Neural progenitor cell (in vitro differentiated cells): ENCODE data around the gene LRP1.

ENCODE experiments used
- CTCF ChIP-seq: fragments of 200-600 bp; sonication (generic); IDR thresholded peaks from 2 replicates; pipeline ENCODE4 v1.5.1; 2017; ENCODE audit warnings: antibody characterized with exemption, mild to moderate bottlenecking
- EZH2 ChIP-seq: fragments of 200-600 bp; sonication (generic); IDR thresholded peaks from 2 replicates; pipeline ENCODE4 v1.6.1; 2017; ENCODE audit warnings: antibody characterized with exemption, mild to moderate bottlenecking, moderate library complexity
- EZH2phosphoT487 ChIP-seq: fragments of 200-600 bp; sonication (generic); IDR thresholded peaks from 2 replicates; pipeline ENCODE4 v1.6.1; 2017; ENCODE audit warnings: antibody characterized with exemption

DNA sequence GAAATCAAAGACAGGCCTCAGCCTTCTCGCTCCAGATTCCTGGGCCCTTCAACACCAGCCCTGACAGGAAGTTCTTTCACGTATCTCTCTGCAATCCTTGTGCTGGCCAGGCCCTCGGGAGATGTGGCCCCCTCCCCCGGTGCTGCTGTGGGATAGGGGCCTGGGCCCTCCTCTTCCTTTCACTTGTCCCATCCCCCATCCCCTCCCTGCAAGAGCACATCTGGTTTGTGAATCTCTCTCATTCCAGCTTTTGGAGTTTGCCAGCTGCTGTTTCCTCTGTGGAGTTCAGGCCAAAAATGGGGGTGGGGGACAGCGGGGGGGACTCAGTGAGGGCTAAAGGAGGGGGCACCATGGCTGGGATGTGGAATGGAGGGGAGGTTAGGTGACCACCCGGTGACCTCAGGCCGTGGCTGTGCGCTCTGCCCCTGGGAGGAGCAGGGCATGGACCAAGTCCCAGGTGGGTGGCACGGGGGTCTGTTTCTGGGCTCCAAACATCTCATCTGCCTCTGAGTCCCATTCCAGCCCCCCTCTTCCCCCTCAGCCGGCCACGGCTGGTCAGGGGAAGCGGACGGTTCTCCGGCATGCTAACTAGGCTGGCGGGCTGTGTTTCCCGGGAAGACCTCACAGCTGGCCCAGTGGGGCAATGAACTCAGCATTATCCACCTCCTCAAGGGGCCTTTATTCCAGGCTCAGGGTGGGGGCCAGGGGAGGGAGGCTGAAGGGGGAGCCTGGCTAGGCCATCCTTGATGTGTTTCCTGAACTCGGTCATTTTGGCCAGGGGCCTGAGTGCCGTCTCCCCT, 7.4 kb downstream of the LRP1 start:
- no peak for TF ChIP-seq CTCF
- TF ChIP-seq EZH2, result no peak
- TF ChIP-seq EZH2phosphoT487, result no peak
